ENCODE measurements around the gene PIP5K1B.

The PIP5K1B gene

GRCh38 chr9:68709291-68710110, 4.5 kb downstream of the PIP5K1B start:
- no peak for DNase-seq

- no peak for DNase-seq
Measured at GRCh38 chr9:68710111-68710471, 5.1 kb downstream of the PIP5K1B start.

- no peak for DNase-seq
Measured at GRCh38 chr9:68711281-68711680, 6.2 kb downstream of the PIP5K1B start.

- no peak for DNase-seq
Measured at GRCh38 chr9:68711932-68712331, 6.9 kb downstream of the PIP5K1B start.

GRCh38 chr9:68714416-68715180, 9.6 kb downstream of the PIP5K1B start:
- DNase-seq = no peak

GRCh38 chr9:68715181-68715456, 10.1 kb downstream of the PIP5K1B start:
- DNase-seq = no peak

GRCh38 chr9:68717552-68718443, 12.8 kb downstream of the PIP5K1B start:
- DNase-seq = no peak

- DNase-seq = no peak
Measured at GRCh38 chr9:68719847-68720246, 14.8 kb downstream of the PIP5K1B start.

GRCh38 chr9:68720656-68721313, 15.7 kb downstream of the PIP5K1B start:
- DNase-seq = no peak

- no peak for DNase-seq
Measured at GRCh38 chr9:68721666-68722330, 16.8 kb downstream of the PIP5K1B start.

- DNase-seq = no peak
Measured at GRCh38 chr9:68725070-68725469, 20.0 kb downstream of the PIP5K1B start.

GRCh38 chr9:68726489-68726888, 21.4 kb downstream of the PIP5K1B start:
- DNase-seq = no peak

- DNase-seq = no peak
Measured at GRCh38 chr9:68727636-68728035, 22.6 kb downstream of the PIP5K1B start.

- DNase-seq = no peak
Measured at GRCh38 chr9:68728731-68729130, 23.7 kb downstream of the PIP5K1B start.

GRCh38 chr9:68730570-68731235, 25.7 kb downstream of the PIP5K1B start:
- no peak for DNase-seq

- DNase-seq = no peak
Measured at GRCh38 chr9:68731857-68732256, 26.8 kb downstream of the PIP5K1B start.

- no peak for DNase-seq
Measured at GRCh38 chr9:68732405-68733020, 27.5 kb downstream of the PIP5K1B start.

- DNase-seq = no peak
Measured at GRCh38 chr9:68733021-68733405, 28.0 kb downstream of the PIP5K1B start.

GRCh38 chr9:68738358-68738757, 33.3 kb downstream of the PIP5K1B start:
- DNase-seq = no peak

- no peak for DNase-seq
Measured at GRCh38 chr9:68739621-68740174, 34.7 kb downstream of the PIP5K1B start.

- DNase-seq = no peak
Measured at GRCh38 chr9:68740561-68740960, 35.5 kb downstream of the PIP5K1B start.
